ENCODE data around the gene TNFRSF8. TPM values are rescaled to one million over a fixed set of nuclear protein-coding genes. Genes with fewer than 3 reads are reported as not detected.
"Not testable (repeated sequence)": the region's sequence is repeated elsewhere in the genome, so short reads cannot be mapped to it uniquely, and the experiment has no call there.

Gene TNFRSF8
- total RNA-seq, 2 experiments from 2014 or later: 0.14 TPM; not detected in 1

DNA sequence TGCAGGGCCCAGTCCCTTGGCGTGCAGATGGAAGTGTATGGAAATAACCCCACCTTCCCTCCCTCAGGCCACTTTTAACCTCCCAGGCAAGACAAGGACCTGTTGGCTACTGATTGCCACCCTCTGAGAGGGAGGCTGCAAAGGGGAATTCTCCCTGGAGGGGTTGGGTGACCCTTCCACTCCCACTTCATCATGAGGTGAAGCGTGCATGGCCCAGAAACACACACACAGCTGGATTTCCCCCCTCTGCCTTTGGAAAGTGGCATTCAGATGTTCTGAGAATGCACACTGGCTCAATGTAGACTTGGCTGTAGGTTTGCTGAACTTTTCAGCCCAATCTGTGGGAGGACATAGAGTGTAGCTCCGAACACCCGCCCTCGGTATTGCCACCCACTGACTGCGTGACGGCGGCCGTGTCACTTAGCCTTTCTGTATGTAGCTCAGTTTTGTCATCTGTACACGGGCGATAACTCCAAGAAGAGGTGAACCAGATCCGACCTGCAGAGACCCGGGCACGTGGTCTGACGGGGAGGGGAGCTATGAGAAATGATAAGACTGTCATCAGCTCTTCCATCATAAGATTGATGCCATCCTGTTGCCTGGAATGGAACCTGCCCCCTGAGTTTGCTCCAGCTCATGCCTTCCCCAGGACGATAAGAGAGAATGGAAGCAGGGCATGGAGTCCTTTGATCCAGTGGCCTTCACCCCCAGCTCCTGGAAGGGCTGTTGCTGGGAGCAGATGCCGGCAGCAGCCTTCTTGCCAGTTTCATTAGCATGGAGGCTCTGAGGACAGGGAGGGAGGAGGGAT is 24.5 kb upstream of the TNFRSF8 start:
- H3K36me3 ChIP-seq (ENCODE audit: insufficient read depth, low read length): no peaks in the 10 kb centered on the region
- no peak for TF ChIP-seq CTCF (IDR thresholded peaks at IDR 0.05)
- no peak overlapping the region for H3K4me3 Mint-ChIP-seq
- H3K27me3 Mint-ChIP-seq: no peaks in the 10 kb centered on the region
- H3K9me3 ChIP-seq (ENCODE audit: control insufficient read depth in 1 of 2, insufficient read depth in 1 of 2, low read length in 2 of 2): no peaks in the 10 kb centered on the region
- no peak for ATAC-seq (ENCODE audit: poor library complexity)
- H3K4me3 ChIP-seq (ENCODE audit: low read length): no peak overlapping the region
- no peaks in the 10 kb centered on the region for H3K4me1 Mint-ChIP-seq (ENCODE audit: low read depth)
- intact Hi-C loops (cut with DNase I, micrococcal nuclease): no loop called here
- H3K9me3 Mint-ChIP-seq: no peaks in the 10 kb centered on the region
- no peak for DNase-seq
- CTCF ChIA-PET: no interaction called here
- no peaks in the 10 kb centered on the region for H3K27me3 ChIP-seq (ENCODE audit: control insufficient read depth in 1 of 2, insufficient read depth in 2 of 2, low read length in 2 of 2)
- H3K27ac ChIP-seq (ENCODE audit: low read depth in 1 of 2, low read length in 2 of 2): no peak overlapping the region
- no peaks in the 10 kb centered on the region for H3K4me1 ChIP-seq (ENCODE audit: insufficient read depth, low read length)
- POLR2A ChIA-PET: no interaction called here
- H3K36me3 Mint-ChIP-seq (ENCODE audit: low read depth): no peaks in the 10 kb centered on the region
- no peak overlapping the region for H3K27ac Mint-ChIP-seq

- H3K9me3 Mint-ChIP-seq: no peaks in the 10 kb centered on the region
- DNase-seq (no peak), ATAC-seq (ENCODE audit: poor library complexity) (no peak)
- Histone ChIP-seq H3K4me3 (ENCODE audit: low read length) (no peak overlapping the region), H3K9me3 (ENCODE audit: control insufficient read depth in 1 of 2, insufficient read depth in 1 of 2, low read length in 2 of 2) (no peaks in the 10 kb centered on the region), H3K4me1 (ENCODE audit: insufficient read depth, low read length) (peaks cover 2% of the 10 kb centered on the region), H3K27ac (ENCODE audit: low read depth in 1 of 2, low read length in 2 of 2) (no peak overlapping the region), H3K36me3 (ENCODE audit: insufficient read depth, low read length) (no peaks in the 10 kb centered on the region), H3K27me3 (ENCODE audit: control insufficient read depth in 1 of 2, insufficient read depth in 2 of 2, low read length in 2 of 2) (no peaks in the 10 kb centered on the region)
- no peak overlapping the region for H3K4me3 Mint-ChIP-seq
- intact Hi-C loops (cut with DNase I, micrococcal nuclease): no loop called here
- H3K27me3 Mint-ChIP-seq: no peaks in the 10 kb centered on the region
- H3K4me1 Mint-ChIP-seq (ENCODE audit: low read depth): no peaks in the 10 kb centered on the region
- H3K36me3 Mint-ChIP-seq (ENCODE audit: low read depth): no peaks in the 10 kb centered on the region
- H3K27ac Mint-ChIP-seq: no peak overlapping the region
- ChIA-PET POLR2A (no interaction called here), CTCF (no interaction called here)
- no peak for TF ChIP-seq CTCF (IDR thresholded peaks at IDR 0.05)
Observed at GRCh38 chr1:12039164-12039525, 24.0 kb upstream of the TNFRSF8 start.

DNA sequence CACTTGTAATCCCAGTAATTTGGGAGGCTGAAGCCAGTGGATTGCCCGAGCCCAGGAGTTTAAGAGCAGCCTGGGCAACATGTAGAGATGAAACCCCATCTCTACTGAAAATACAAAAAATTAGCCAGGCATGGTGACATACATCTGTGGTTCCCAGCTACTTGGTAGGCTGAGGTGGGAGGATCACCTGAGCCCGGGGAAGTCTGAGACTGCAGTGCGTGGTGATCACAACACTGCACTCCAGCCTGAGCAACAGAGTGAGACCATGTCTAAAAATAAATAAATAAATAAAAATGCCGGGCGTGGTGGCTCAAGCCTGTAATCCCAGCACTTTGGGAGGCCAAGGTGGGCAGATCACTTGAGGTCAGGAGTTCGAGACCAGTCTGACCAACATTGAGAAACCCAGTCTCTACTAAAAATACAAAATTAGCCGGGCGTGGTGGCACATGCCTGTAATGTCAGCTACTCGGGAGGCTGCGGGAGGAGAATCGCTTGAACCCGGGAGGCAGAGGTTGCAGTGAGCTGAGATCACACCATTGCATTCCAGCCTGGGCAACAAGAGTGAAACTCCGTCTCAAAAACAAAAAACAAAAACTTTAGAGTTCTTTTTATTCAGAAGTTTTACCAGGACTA is 23.2 kb upstream of the TNFRSF8 start:
- H3K36me3 Mint-ChIP-seq (ENCODE audit: low read depth); H3K4me3 ChIP-seq (ENCODE audit: low read length); H3K27me3 ChIP-seq (ENCODE audit: control insufficient read depth in 1 of 2, insufficient read depth in 2 of 2, low read length in 2 of 2); H3K27ac ChIP-seq (ENCODE audit: low read depth in 1 of 2, low read length in 2 of 2); H3K4me3 Mint-ChIP-seq; H3K4me1 ChIP-seq (ENCODE audit: insufficient read depth, low read length); CTCF ChIA-PET; intact Hi-C loops (cut with DNase I, micrococcal nuclease); H3K27me3 Mint-ChIP-seq; H3K9me3 ChIP-seq (ENCODE audit: control insufficient read depth in 1 of 2, insufficient read depth in 1 of 2, low read length in 2 of 2); H3K36me3 ChIP-seq (ENCODE audit: insufficient read depth, low read length); H3K4me1 Mint-ChIP-seq (ENCODE audit: low read depth); H3K9me3 Mint-ChIP-seq; ATAC-seq (ENCODE audit: poor library complexity); DNase-seq; H3K27ac Mint-ChIP-seq; POLR2A ChIA-PET: not testable (repeated sequence)

Data from CD4-positive, alpha-beta T cell (primary cell).